GM20431 (cell line): ENCODE data around the gene LRP10.

ENCODE experiments used
- in situ Hi-C: fragments of 300-500 bp; cut with MseI, MboI; formaldehyde crosslinking; loops from one replicate; pipeline ENCODE4 v1.15.0; 2020; ENCODE audit warnings: low sequenced_read_pairs; ENCODE audit not compliant: unreplicated experiment

Gene LRP10, protein sequence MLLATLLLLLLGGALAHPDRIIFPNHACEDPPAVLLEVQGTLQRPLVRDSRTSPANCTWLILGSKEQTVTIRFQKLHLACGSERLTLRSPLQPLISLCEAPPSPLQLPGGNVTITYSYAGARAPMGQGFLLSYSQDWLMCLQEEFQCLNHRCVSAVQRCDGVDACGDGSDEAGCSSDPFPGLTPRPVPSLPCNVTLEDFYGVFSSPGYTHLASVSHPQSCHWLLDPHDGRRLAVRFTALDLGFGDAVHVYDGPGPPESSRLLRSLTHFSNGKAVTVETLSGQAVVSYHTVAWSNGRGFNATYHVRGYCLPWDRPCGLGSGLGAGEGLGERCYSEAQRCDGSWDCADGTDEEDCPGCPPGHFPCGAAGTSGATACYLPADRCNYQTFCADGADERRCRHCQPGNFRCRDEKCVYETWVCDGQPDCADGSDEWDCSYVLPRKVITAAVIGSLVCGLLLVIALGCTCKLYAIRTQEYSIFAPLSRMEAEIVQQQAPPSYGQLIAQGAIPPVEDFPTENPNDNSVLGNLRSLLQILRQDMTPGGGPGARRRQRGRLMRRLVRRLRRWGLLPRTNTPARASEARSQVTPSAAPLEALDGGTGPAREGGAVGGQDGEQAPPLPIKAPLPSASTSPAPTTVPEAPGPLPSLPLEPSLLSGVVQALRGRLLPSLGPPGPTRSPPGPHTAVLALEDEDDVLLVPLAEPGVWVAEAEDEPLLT

GRCh38 chr14:22871224-22872032 lies at the start of gene LRP10:
Gene LRP10, plus strand, starts transcription at chr14:22871740. Its CDS starts 564 bp downstream, at chr14:22872304.
- in situ Hi-C loops = loop anchor here (25.0 kb wide), 2 partner anchors 209 to 284 kb away; partner anchors contain the start of genes ABHD4 and DAD1

GRCh38 chr14:22822016-22822570 lies 49.4 kb upstream of the LRP10 start:
- in situ Hi-C loops = no loop called here

GRCh38 chr14:22822571-22823098 lies 48.9 kb upstream of the LRP10 start:
- in situ Hi-C loops = no loop called here

DNA sequence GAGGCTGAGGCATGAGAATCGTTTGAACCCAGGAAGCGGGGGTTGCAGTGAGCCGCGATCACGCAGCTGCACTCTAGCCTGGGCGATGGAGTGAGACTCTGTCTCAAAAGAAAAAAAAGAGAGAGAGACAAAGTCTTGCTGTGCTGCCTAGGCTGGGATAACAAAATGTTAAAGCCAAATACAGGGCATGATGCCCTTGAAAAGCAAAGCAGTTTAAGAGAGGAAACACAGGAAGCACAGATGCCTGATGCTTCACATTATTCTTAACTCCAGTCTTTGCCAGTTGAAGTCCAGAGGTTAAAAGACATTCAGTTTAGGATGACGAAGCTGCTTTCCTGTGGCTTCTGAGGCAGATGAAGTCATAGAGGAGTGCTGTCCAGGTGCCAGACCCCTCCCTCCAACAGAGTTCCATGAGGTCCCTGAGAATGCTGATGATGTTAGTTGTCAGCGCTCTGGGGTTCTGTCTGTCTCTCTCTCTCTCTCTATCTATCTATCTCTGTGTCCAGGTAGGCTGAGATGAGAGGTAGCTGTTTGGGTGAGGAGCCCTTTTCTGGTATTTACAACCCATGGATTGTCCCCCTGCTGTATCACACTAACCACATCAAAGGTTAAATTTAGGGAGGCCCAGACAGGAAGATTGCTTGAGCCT lies 46.7 kb upstream of the LRP10 start:
- in situ Hi-C loops = loop anchor here (25.0 kb wide), 1 partner anchor 438 kb away; no protein-coding TSS in a partner anchor

DNA sequence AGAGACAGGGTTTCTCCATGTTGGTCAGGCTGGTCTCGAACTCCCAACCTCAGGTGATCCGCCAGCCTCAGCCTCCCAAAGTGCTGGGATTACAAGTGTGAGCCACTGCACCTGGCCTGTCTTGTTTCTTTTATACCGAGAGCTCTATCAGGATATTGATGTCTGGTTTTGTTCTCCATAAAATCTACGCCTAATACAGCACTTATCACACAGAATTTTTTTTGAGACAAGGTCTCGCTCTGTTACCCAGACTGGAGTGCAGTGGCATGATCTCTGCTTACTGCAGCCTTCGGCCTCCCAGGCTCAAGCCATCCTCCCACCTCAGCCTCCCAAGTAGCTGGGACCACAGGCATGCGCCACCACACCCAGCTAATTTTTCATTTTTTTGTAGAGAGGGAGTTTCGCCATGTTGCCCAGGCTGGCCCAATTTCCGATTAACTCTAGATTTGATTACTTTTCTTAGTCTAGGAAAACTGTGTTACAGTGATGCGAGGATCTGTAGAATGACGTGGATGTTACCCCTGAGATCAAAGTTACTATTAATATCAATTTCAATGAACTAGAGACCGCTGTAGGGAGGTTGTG lies 42.4 kb upstream of the LRP10 start:
- in situ Hi-C loops = loop anchor here (25.0 kb wide), 1 partner anchor 442 kb away; no protein-coding TSS in a partner anchor

DNA sequence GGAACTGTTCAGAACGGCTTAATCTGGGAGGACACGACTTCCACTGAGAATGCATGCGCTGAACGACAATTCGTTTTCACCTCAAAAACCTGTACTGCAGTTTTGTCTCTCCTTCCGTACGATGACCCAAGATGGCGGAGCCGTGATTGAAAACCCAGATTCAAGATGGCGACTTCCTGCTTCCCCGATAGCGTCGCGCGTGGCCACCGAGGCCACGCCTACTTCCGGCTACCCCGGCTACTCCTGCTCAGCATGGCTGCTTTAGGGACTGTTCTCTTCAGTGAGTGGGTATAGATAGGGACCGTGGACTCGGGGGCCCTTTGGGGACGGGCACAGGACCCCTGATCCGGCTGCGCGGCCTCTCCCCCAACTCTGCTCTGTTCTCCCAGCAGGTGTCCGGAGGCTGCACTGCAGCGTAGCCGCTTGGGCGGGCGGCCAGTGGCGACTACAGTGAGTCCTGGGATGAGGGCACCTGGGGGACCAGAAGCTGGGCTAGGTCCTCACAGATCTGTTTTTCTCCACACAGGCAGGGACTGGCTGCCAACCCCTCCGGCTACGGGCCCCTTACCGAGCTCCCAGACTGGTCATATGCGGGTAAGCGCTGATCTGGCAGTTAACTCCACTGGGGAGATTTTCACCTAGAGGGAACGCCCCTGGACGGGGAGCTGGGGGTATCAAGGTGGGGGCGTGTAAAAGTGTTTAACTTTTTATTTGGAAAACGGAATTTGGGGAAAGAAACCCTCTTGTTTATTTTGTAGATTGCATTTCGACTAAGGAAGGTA lies 41.7 kb upstream of the LRP10 start, which contains the start of gene MRPL52:
Gene MRPL52 (plus strand): TSS at position 227 of the 782 bp plus-strand sequence. CDS start 26 bp downstream, at position 253.
- in situ Hi-C loops = loop anchor here (25.0 kb wide), 1 partner anchor 443 kb away; no protein-coding TSS in a partner anchor

- in situ Hi-C loops = loop anchor here (25.0 kb wide), 1 partner anchor 443 kb away; no protein-coding TSS in a partner anchor
Measured at GRCh38 chr14:22830443-22831010, 41.0 kb upstream of the LRP10 start.

DNA sequence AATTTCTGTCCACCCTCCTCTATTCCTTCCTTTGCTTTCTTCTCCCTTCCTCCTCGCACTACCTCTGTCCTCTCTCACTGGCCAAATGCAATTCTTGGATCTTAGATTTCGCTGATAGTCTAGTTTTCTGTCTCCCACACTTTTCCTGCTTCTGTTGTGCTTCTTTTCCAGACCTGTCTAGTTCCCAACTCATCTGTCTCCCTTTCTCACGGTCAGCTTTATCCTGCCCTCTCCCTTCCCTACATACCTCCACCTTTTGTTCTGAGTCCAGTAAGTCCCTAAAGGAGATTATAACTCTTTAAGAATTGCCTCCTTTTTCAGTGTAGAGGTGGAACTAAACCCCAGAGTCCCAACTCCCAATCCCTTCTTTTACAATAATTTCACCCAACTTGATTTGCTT lies 36.0 kb upstream of the LRP10 start:
- in situ Hi-C loops = loop anchor here (25.0 kb wide), 1 partner anchor 448 kb away; no protein-coding TSS in a partner anchor

GRCh38 chr14:22836301-22837113 lies 35.0 kb upstream of the LRP10 start, which contains the start of gene MMP14:
Gene MMP14, plus strand, starts transcription at chr14:22836585. Its CDS starts 233 bp downstream, at chr14:22836818.
- in situ Hi-C loops = loop anchor here (25.0 kb wide), 1 partner anchor 449 kb away; no protein-coding TSS in a partner anchor

DNA sequence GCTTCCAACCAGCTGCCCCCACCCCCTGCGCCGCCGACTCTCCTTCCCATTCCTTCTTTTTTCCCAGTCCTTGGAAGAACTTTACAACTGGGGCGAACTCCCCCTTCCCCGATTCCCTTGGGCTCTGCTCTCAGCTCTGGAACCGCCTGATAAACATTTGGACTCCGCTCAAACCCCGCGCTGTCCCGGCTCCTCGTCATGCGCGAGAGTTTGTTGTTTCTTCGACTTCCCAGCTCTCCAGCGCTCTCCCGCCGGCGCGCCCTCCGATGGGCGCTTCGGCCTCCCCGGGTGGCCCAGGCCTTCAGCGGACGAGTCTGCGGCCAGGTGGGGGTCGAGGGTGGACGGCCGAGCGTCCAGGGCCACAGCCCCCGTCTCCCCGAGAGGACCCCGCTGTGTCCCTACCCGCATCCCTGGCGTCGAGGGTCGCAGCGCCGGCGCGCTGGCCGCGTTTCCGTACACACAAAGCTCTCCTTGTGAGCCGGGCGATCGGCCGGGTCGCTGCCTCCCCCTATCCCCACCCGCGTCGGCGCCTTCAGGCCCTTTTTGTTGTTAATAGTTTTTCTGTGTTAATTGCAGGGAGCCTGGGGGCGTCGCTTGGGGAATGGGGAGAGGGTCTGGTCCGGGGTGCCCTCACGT lies 34.3 kb upstream of the LRP10 start:
- in situ Hi-C loops = loop anchor here (25.0 kb wide), 1 partner anchor 450 kb away; no protein-coding TSS in a partner anchor

- in situ Hi-C loops = loop anchor here (25.0 kb wide), 1 partner anchor 451 kb away; no protein-coding TSS in a partner anchor
Measured at GRCh38 chr14:22837750-22838538, 33.6 kb upstream of the LRP10 start.

DNA sequence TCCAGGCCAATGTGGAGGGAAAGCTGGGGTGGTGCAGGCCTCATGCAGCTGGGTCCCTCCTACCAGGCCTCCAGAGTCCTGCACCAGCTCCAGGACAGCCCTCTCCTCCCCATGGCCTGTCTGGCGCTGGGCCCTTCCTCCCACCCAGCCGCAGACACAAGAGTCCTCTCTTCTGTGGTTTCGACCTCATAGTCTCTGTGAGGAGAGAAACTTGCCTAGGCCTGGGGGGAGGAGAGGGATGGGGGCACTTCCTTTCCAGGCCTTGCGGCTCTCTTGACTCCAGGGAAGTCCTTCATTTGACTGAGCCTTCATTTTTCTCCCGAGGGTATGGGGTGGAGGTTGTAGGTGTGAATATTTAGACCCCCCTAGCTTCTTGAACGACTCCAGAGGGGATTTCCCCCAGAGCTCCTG lies 32.9 kb upstream of the LRP10 start:
- in situ Hi-C loops = loop anchor here (25.0 kb wide), 1 partner anchor 451 kb away; no protein-coding TSS in a partner anchor

DNA sequence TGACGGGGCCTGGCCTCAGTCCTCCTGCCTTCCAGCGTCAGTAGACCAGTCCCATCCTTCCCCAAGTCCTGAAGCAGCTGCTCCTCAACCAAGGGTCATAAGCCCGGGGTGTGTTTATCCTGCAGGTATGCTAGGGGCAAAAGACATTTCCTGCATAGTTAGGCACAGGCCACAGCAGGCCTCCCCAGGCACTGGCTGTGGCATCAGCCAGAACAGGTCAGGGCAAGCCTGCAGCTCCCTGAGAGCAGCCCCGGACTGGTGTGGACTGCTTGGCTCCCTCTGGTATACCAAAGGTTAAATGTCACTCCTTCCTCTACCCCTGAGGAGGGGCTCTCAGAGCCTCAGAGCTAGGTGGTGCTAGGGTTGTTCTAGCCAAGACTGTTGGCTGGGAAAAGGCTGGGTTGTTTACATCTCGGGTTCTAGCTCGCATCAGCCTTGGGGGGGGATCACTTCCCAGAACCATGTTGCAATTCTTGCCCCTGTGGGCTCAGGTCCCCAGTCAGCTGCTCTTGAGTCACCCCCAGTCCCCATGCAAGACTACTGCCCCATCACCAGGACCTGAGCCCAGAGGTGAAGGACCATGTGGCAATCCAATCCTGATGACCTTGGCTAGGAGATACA lies 32.3 kb upstream of the LRP10 start:
- in situ Hi-C loops = loop anchor here (25.0 kb wide), 1 partner anchor 452 kb away; no protein-coding TSS in a partner anchor

DNA sequence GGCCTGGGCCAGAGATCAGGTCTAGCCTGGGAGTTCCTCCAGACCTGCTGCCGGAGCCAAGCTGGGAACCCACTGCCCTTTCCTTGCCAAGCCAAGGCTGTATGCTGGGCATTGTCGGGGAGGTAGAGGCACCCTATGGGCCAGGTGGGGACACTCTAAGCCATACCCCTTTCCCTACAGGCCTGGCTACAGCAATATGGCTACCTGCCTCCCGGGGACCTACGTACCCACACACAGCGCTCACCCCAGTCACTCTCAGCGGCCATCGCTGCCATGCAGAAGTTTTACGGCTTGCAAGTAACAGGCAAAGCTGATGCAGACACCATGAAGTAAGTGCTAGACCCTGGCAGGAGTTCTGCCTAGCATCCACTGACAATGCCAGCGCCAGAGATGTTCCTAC lies 30.2 kb upstream of the LRP10 start:
- in situ Hi-C loops = loop anchor here (25.0 kb wide), 1 partner anchor 454 kb away; no protein-coding TSS in a partner anchor
